GM12878 (cell line): Measurements from ENCODE around the gene CACNA1I. TPM values are rescaled to one million over a fixed set of nuclear protein-coding genes. Genes with fewer than 3 reads are reported as not detected.

Experiments
- ATAC-seq: fragments of 200-7000 bp; cut with Tn5 transposase; 3 replicates; pipeline ENCODE4 v1.9.1; 2020; ENCODE audit warnings: mild to moderate bottlenecking, moderate library complexity
- BruUV-seq: library from RNA; stranded (reverse); fragments of 400-500 nt; replicated peaks from 2 replicates; lab custom pipeline; 2021; lab: Mats Ljungman, UMichigan
- CTCF ChIA-PET: fragments of 300-600 bp; sonication (Branson Sonifier 250); formaldehyde crosslinking; extraction: SDS; loops from one replicate; lab custom pipeline; 2021; ENCODE audit warnings: inconsistent platforms; lab: Yijun Ruan, JAX
- POLR2A ChIA-PET: fragments of 350-600 bp; formaldehyde crosslinking; extraction: SDS; loops from one replicate; lab custom pipeline; 2021; ENCODE audit warnings: inconsistent platforms; lab: Charles Lee
- RAD21 ChIA-PET: fragments of 300-600 bp; sonication (Branson Sonifier 250); formaldehyde crosslinking; loops from one replicate; lab custom pipeline; 2023; ENCODE audit warnings: antibody characterized with exemption; ENCODE audit not compliant: unreplicated experiment; lab: Charles Lee
- SMC1A ChIA-PET: fragments of 300-600 bp; sonication (Branson Sonifier 250); formaldehyde crosslinking; loops from one replicate; lab custom pipeline; 2023; ENCODE audit not compliant: unreplicated experiment, uncharacterized antibody; lab: Charles Lee
- DNase-seq: peaks from one replicate; pipeline ENCODE4 v3.0.0-alpha.2; 2011; ENCODE audit warnings: low read depth, low spot score
- FAIRE-seq: peaks from 3 replicates; lab custom pipeline; 2011; peaks lifted over from hg19 to GRCh38; lab: Jason Lieb, UNC
- H2AFZ ChIP-seq: 2 replicates; pipeline ENCODE4 v1.6.0; 2011; ENCODE audit warnings: low read depth, low read length, control low read depth; ENCODE audit not compliant: control insufficient read depth
- H3K27ac ChIP-seq: 2 replicates; pipeline ENCODE4 v1.5.1; 2011; ENCODE audit warnings: control low read depth; ENCODE audit not compliant: control insufficient read depth, insufficient read depth
- H3K27me3 ChIP-seq, 2 experiments: replicated peaks in 1 of 2; 2 replicates each; pipeline versions ENCODE4 v1.6.0 to v1.6.1; 2011; ENCODE audit warnings: low read length in 1 of 2; ENCODE audit not compliant: control insufficient read depth in 2 of 2, insufficient read depth in 2 of 2
- H3K36me3 ChIP-seq, 2 experiments: 2 replicates each; pipeline ENCODE4 v1.5.1; 2011; ENCODE audit warnings: low read length in 1 of 2; ENCODE audit not compliant: control insufficient read depth in 2 of 2, insufficient read depth in 2 of 2
- H3K4me1 ChIP-seq: 2 replicates; pipeline ENCODE4 v1.6.1; 2011; ENCODE audit warnings: mild to moderate bottlenecking, low read length, moderate library complexity, mixed read lengths; ENCODE audit not compliant: control insufficient read depth, insufficient read depth
- H3K4me2 ChIP-seq: 2 replicates; pipeline ENCODE4 v1.6.0; 2011; ENCODE audit warnings: control low read depth; ENCODE audit not compliant: control insufficient read depth, insufficient read depth
- H3K4me3 ChIP-seq: fragments of 200-600 bp; sonication (generic); 2 replicates; pipeline ENCODE4 v1.5.1; 2016
- H3K79me2 ChIP-seq: 2 replicates; pipeline ENCODE4 v1.6.0; 2011; ENCODE audit warnings: low read length; ENCODE audit not compliant: control insufficient read depth, insufficient read depth
- H3K9ac ChIP-seq: 2 replicates; pipeline ENCODE4 v1.8.0; 2011; ENCODE audit warnings: low read length, control low read depth, mixed read lengths; ENCODE audit not compliant: control insufficient read depth, insufficient read depth
- H3K9me3 ChIP-seq: replicated peaks from 3 replicates; pipeline ENCODE4 v1.5.1; 2011; ENCODE audit warnings: mild to moderate bottlenecking, low read length; ENCODE audit not compliant: control insufficient read depth, insufficient read depth
- H4K20me1 ChIP-seq: 2 replicates; pipeline ENCODE4 v1.6.0; 2011; ENCODE audit not compliant: control insufficient read depth, insufficient read depth
- CBX5 ChIP-seq: sonication (generic); IDR thresholded peaks from 2 replicates; pipeline ENCODE4 v1.6.1; 2016; ENCODE audit warnings: low read depth, moderate library complexity, mild to moderate bottlenecking, inconsistent platforms
- FOS ChIP-seq: IDR thresholded peaks from 3 replicates; pipeline ENCODE4 v1.6.1; 2011; ENCODE audit warnings: borderline replicate concordance; ENCODE audit not compliant: insufficient read length; ENCODE audit errors: extremely low read depth
- FOXM1 ChIP-seq: IDR thresholded peaks from 2 replicates; pipeline ENCODE4 v1.6.1; 2012; ENCODE audit warnings: low read depth, mild to moderate bottlenecking, inconsistent platforms, low read length, moderate library complexity
- JUND ChIP-seq: IDR thresholded peaks from 2 replicates; pipeline ENCODE4 v1.6.1; 2012; ENCODE audit warnings: low read depth, mild to moderate bottlenecking, low read length, improper control_type of control experiment, moderate library complexity
- NFYA ChIP-seq: IDR thresholded peaks from 2 replicates; pipeline ENCODE4 v1.6.1; 2011; ENCODE audit warnings: low read depth, mild to moderate bottlenecking, low read length, improper control_type of control experiment, borderline replicate concordance
- RAD51 ChIP-seq: fragments of 450-650 bp; IDR thresholded peaks from 2 replicates; pipeline ENCODE4 v1.6.1; 2016; ENCODE audit warnings: moderate library complexity, mild to moderate bottlenecking, inconsistent platforms
- WRNIP1 ChIP-seq: IDR thresholded peaks from 2 replicates; pipeline ENCODE4 v1.6.1; 2011; ENCODE audit warnings: low read depth, low read length, improper control_type of control experiment, borderline replicate concordance
- ZBED1 ChIP-seq: IDR thresholded peaks from 2 replicates; pipeline ENCODE4 v1.6.1; 2016; ENCODE audit warnings: borderline replicate concordance
- ZNF384 ChIP-seq: IDR thresholded peaks from 2 replicates; pipeline ENCODE4 v1.6.1; 2012; ENCODE audit warnings: low read depth, mild to moderate bottlenecking, low read length, improper control_type of control experiment, borderline replicate concordance
- ZZZ3 ChIP-seq: IDR thresholded peaks from 2 replicates; pipeline ENCODE4 v1.6.1; 2011; ENCODE audit warnings: low read depth; ENCODE audit not compliant: control insufficient read depth, insufficient read length
- WGBS: methylation state at CpG from one replicate; pipeline ENCODE4 v1.1.6; 2016; ENCODE audit warnings: low lambda C conversion rate; ENCODE audit not compliant: insufficient replicate concordance, insufficient coverage; ENCODE audit errors: missing lambda C conversion rate; 5-methylcytosine and 5-hydroxymethylcytosine counted together
- in situ Hi-C: fragments of 300-500 bp; cut with MboI; formaldehyde crosslinking; loops from 9 replicates; pipeline ENCODE4 v1.14.3; 2018; ENCODE audit warnings: mixed read lengths
- intact Hi-C: fragments of 100-400 bp; cut with micrococcal nuclease; formaldehyde crosslinking; loops from one replicate; pipeline ENCODE4 v1.14.2; 2022; ENCODE audit not compliant: unreplicated experiment
- polyA plus RNA-seq, 11 experiments: library from polyadenylated mRNA; depleted of rRNA in 4 of 11; unstranded in 6 of 11; stranded (reverse) in 5 of 11; fragments of >200 nt; fragmentation: Nextera tagmentation in 4 of 11; fragmentation: Illumina TruSeq in 1 of 11; extraction: Ambion mirVana in 4 of 11; extraction: Trizol in 1 of 11; gene quantifications; 1 replicate in 1 of 11; 2 replicates in 10 of 11; pipeline versions ENCODE4 v1.2.1 to v1.2.3, GENCODE V29; 2011 to 2016; ENCODE audit warnings: inconsistent platforms in 2 of 11, missing spikeins in 2 of 11, low read depth in 1 of 11
- total RNA-seq, 4 experiments: library from RNA; depleted of rRNA in 3 of 4; stranded (reverse); fragments of >200 nt in 3 of 4; fragmentation: Illumina TruSeq in 1 of 4; extraction: Trizol in 1 of 4; gene quantifications; 2 replicates each; pipeline versions ENCODE4 v1.2.1 to v1.2.3, GENCODE V29; 2013 to 2021
- TF ChIP-seq, protein P1 (sequence below): fragments of 450-650 bp; IDR thresholded peaks from 2 replicates; pipeline ENCODE4 v1.6.1; 2017; ENCODE audit warnings: borderline replicate concordance
- TF ChIP-seq, protein P2 (sequence below): fragments of 450-650 bp; IDR thresholded peaks from 2 replicates; pipeline ENCODE4 v1.6.1; 2014; ENCODE audit warnings: mild to moderate bottlenecking

CACNA1I gene
- total and polyA plus RNA-seq, 10 of the 15 experiments (the other 5 are each of a cell fraction or from before 2014, with no cell fraction given): 0.01 to 0.03 TPM; not detected in 8

DNA sequence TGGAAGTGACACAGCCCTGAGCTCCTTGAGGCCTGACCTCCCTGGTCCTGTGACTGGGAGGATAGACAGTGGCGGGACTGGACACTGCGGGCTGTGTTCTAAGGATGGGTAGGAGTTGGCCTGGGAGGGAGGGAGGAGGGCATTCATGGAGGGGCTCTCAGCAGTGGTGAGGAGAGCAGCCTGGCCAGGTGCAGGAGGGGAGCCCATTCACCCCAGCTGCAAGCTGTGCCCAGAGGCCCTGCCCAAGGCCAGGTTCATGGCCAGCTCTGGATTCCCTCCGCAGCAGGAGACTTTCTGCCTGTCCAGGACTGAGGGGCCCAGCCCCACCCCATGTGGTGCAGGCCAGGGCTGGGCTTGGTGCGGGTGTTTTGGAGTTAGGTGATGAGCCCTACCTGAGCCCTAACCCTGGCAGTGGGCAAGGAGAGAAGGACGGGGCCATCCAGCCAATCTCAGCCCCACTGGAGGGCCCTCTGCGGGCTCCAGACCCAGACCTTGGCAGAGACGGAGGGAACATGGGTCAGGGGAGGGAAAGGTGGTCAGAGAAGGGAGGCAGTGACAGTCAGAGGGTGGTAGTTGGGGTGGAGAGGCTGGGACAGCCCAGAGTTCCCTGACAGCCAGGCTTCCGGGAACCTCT lies 26.8 kb downstream of the CACNA1I start (continued):
- no peak for TF ChIP-seq WRNIP1
- TF ChIP-seq, protein P1, sequence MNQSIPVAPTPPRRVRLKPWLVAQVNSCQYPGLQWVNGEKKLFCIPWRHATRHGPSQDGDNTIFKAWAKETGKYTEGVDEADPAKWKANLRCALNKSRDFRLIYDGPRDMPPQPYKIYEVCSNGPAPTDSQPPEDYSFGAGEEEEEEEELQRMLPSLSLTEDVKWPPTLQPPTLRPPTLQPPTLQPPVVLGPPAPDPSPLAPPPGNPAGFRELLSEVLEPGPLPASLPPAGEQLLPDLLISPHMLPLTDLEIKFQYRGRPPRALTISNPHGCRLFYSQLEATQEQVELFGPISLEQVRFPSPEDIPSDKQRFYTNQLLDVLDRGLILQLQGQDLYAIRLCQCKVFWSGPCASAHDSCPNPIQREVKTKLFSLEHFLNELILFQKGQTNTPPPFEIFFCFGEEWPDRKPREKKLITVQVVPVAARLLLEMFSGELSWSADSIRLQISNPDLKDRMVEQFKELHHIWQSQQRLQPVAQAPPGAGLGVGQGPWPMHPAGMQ: no peak
- no peak for TF ChIP-seq FOS

DNA sequence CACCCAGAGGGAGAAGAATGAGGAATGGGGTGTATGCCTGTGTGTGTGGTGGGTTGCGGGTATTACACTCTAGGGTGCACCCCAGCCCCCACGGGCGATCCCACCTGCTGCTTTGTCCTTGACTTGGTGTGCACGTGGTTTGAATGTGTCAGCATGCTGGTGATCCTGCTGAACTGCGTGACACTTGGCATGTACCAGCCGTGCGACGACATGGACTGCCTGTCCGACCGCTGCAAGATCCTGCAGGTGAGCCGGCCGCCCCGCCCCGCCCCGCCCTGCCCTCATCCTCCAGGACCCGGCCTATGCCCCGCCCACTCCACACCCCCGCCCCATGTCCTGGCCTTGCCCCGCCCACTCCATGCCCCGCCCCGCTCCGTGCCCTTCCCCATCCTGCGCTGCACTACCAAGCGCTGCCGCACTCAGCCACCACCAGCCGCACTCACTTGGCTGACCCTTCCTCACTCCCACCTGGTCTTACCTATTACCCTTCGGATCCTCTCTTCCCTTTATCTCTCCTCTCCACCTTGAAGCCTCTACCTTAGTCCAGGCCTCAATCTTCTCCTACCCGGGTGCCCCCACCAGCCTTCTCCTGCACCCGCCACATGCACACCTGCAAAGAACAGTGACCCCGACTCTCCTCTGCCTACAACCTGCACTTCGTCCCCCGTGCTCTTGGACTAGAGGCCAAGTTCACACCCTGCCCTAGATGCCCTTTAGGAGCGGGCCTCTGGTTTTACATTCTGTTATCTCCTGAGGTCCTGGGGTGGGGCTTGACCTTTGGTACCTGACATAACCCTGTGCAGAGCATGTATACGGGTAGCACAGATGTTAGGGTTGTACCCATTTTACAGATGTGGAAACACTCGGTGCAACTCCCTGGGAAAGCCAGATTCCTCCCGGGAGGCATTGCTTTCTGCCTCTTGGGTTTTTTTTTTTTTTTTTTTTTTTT lies 27.7 kb downstream of the CACNA1I start:
- WGBS: 36% methylated on average over 22 of the region's 36 CpGs
- H3K79me2 ChIP-seq: no peaks in the 10 kb centered on the region
- H3K4me1 ChIP-seq: peaks cover 6% of the 10 kb centered on the region; the same call in 1 of the 2 replicates
- intact Hi-C loops: no loop called here
- H3K9me3 ChIP-seq: no peaks in the 10 kb centered on the region
- peak; percentile 76 for ATAC-seq
- no peak overlapping the region for H3K9ac ChIP-seq
- in situ Hi-C loops: no loop called here
- CTCF ChIA-PET: no interaction called here
- H3K27me3 ChIP-seq: peaks cover 0 to 5% of the 10 kb centered on the region in 2 experiments; a peak in 3 of 4 replicates
- TF ChIP-seq NFYA: no peak
- TF ChIP-seq, protein P2, sequence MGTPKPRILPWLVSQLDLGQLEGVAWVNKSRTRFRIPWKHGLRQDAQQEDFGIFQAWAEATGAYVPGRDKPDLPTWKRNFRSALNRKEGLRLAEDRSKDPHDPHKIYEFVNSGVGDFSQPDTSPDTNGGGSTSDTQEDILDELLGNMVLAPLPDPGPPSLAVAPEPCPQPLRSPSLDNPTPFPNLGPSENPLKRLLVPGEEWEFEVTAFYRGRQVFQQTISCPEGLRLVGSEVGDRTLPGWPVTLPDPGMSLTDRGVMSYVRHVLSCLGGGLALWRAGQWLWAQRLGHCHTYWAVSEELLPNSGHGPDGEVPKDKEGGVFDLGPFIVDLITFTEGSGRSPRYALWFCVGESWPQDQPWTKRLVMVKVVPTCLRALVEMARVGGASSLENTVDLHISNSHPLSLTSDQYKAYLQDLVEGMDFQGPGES: no peak
- TF ChIP-seq JUND: no peak
- TF ChIP-seq ZZZ3: no peak
- no peak for TF ChIP-seq RAD51
- TF ChIP-seq CBX5: no peak
- TF ChIP-seq ZNF384: no peak
- TF ChIP-seq FOXM1: no peak
- no peak for TF ChIP-seq ZBED1
- no peaks in the 10 kb centered on the region for H4K20me1 ChIP-seq
- no peak for DNase-seq
- H3K4me2 ChIP-seq: no peak overlapping the region
- SMC1A ChIA-PET: no interaction called here
- no peak for FAIRE-seq
- RAD21 ChIA-PET: no interaction called here
- no peaks in the 10 kb centered on the region for H3K36me3 ChIP-seq
- H3K27ac ChIP-seq: no peak overlapping the region
- H3K4me3 ChIP-seq: no peak overlapping the region
- BruUV-seq: no TSS peak
- POLR2A ChIA-PET: no interaction called here
- H2AFZ ChIP-seq: no peak overlapping the region
